Kidney (tissue), 14 donors: ENCODE measurements around the gene GPS2. TPM values are rescaled to one million over a fixed set of nuclear protein-coding genes. Genes with fewer than 3 reads are reported as not detected.

ENCODE experiments used
- DNase-seq, 5 donors: peaks; one replicate each; pipeline ENCODE4 v3.0.0-alpha.2; 2013 to 2020
- FAIRE-seq: peaks from 2 replicates; lab custom pipeline; 2012; peaks lifted over from hg19 to GRCh38; lab: Jason Lieb, UNC
- H3K27ac ChIP-seq, 2 donors: one replicate each; pipeline ENCODE4 v1.7.0; 2013; ENCODE audit warnings: low read depth in 2 of 2, low read length in 2 of 2, inconsistent platforms in 1 of 2
- H3K27me3 ChIP-seq: one replicate; pipeline ENCODE4 v1.7.1; 2013; ENCODE audit warnings: low read length, inconsistent platforms; ENCODE audit not compliant: control insufficient read depth, insufficient read depth
- H3K36me3 ChIP-seq, 3 donors: one replicate each; pipeline versions ENCODE4 v1.7.0 to v1.7.1; 2013; ENCODE audit warnings: low read length in 3 of 3, control low read depth in 1 of 3, inconsistent platforms in 1 of 3; ENCODE audit not compliant: insufficient read depth in 3 of 3, control insufficient read depth in 2 of 3
- H3K4me1 ChIP-seq, 3 donors: one replicate each; pipeline versions ENCODE4 v1.7.0 to v1.7.1; 2013; ENCODE audit warnings: low read length in 3 of 3, inconsistent platforms in 1 of 3, low read depth in 1 of 3; ENCODE audit not compliant: control insufficient read depth in 2 of 3, insufficient read depth in 2 of 3
- H3K4me3 ChIP-seq, 3 donors: one replicate each; pipeline versions ENCODE4 v1.7.0 to v1.8.1; 2013; ENCODE audit warnings: low read length in 3 of 3, control low read depth in 1 of 3, inconsistent platforms in 1 of 3
- H3K9ac ChIP-seq, 3 donors: one replicate each; pipeline versions ENCODE4 v1.7.0 to v1.7.1; 2013; ENCODE audit warnings: low read length in 3 of 3, control low read depth in 1 of 3, inconsistent platforms in 1 of 3
- H3K9me3 ChIP-seq, 3 donors: one replicate each; pipeline versions ENCODE4 v1.7.0 to v1.7.1; 2013; ENCODE audit warnings: low read length in 3 of 3, control low read depth in 1 of 3, inconsistent platforms in 1 of 3; ENCODE audit not compliant: control insufficient read depth in 2 of 3, insufficient read depth in 1 of 3
- CTCF ChIP-seq: IDR thresholded peaks from 3 replicates; pipeline ENCODE4 v1.5.1; 2012; ENCODE audit warnings: mild to moderate bottlenecking, moderate library complexity, borderline replicate concordance; ENCODE audit not compliant: insufficient read depth; ENCODE audit errors: extremely low read depth
- intact Hi-C: fragments of 100-400 bp; cut with DNase I; formaldehyde crosslinking; loops from one replicate; pipeline ENCODE4 v1.11.1; 2022
- polyA plus RNA-seq: library from polyadenylated mRNA; stranded (reverse); fragments of 350-450 nt; fragmentation: Illumina TruSeq; extraction: RNeasy Lipid Tissue Mini Kit (QIAGEN cat#74804); gene quantifications from one replicate; pipeline ENCODE4 v1.2.3, GENCODE V29; 2014; ENCODE audit warnings: low read depth, low replicate concordance; ENCODE audit not compliant: insufficient read depth
- total RNA-seq: library from RNA; stranded (reverse); fragmentation: NEBNext Ultra II Directional; extraction: Animal tissue kit (Norgen Biotek cat#: 25700); gene quantifications from one replicate; pipeline ENCODE4 v1.2.1, GENCODE V29; 2021
- donor health status: control.
- donor health status: control.
- donor health status: control.
- donor health status: control.
- donor health status: control.
- donor health status: DM: yes; HTN: yes; CAD: no.
- donor health status: Normal renal cell carcinoma (clear cell type).

GPS2 gene
- total and polyA plus RNA-seq, 2 donors from 2014 or later: 67.0 to 101 TPM

GRCh38 chr17:7294614-7295153 is 20.5 kb downstream of the GPS2 start, which contains the start of gene YBX2:
YBX2 (minus strand) TSS chr17:7294639; CDS start chr17:7294500, 139 bp downstream.
- FAIRE-seq (no peak), DNase-seq (peak; percentile 84 to 93 (median 87))
- TF ChIP-seq CTCF: no peak
- no peaks in the 10 kb centered on the region for H3K9me3 ChIP-seq
- H3K4me1 ChIP-seq: peaks cover 0 to 15% (median 14%) of the 10 kb centered on the region in 3 donors
- H3K36me3 ChIP-seq: no peaks in the 10 kb centered on the region
- peaks cover 3% of the 10 kb centered on the region for H3K27me3 ChIP-seq
- H3K9ac ChIP-seq: no peak within 1 kb of the TSS
- intact Hi-C loops: no loop called here
- H3K4me3 ChIP-seq: no peak within 1 kb of the TSS
- H3K27ac ChIP-seq: no peak within 1 kb of the TSS

- intact Hi-C loops: no loop called here
- TF ChIP-seq CTCF: no peak
- H3K9me3 ChIP-seq: no peaks in the 10 kb centered on the region
- no peak overlapping the region for H3K27ac ChIP-seq
- DNase-seq (peak; percentile 26 to 87 (median 43)), FAIRE-seq (no peak)
- no peak overlapping the region for H3K4me3 ChIP-seq
- peaks cover 0 to 15% (median 14%) of the 10 kb centered on the region in 3 donors for H3K4me1 ChIP-seq
- H3K36me3 ChIP-seq: no peaks in the 10 kb centered on the region
- H3K9ac ChIP-seq: no peak overlapping the region
- H3K27me3 ChIP-seq: peaks cover 3% of the 10 kb centered on the region
Measured at GRCh38 chr17:7293816-7294613, 21.1 kb downstream of the GPS2 start.

GRCh38 chr17:7293159-7293558 is 22.0 kb downstream of the GPS2 start:
- no peak for FAIRE-seq

More at GRCh38 chr17:7293159-7293558, 22.0 kb downstream of the GPS2 start:
- H3K9ac ChIP-seq: no peak overlapping the region
- H3K4me3 ChIP-seq: no peak overlapping the region
- no peak for TF ChIP-seq CTCF
- H3K27me3 ChIP-seq: peaks cover 3% of the 10 kb centered on the region
- H3K9me3 ChIP-seq: no peaks in the 10 kb centered on the region
- DNase-seq: peak in 4 of 5 donors; percentile 22 to 67 (median 59)
- H3K27ac ChIP-seq: peak overlapping the region in 1 of 2 donors; percentile 43
- no peaks in the 10 kb centered on the region for H3K36me3 ChIP-seq
- intact Hi-C loops: no loop called here
- peaks cover 0 to 15% (median 14%) of the 10 kb centered on the region in 3 donors for H3K4me1 ChIP-seq
